ENCODE results near the gene RHBDD2.
"Not testable (repeated sequence)": the region's sequence is repeated elsewhere in the genome, so short reads cannot be mapped to it uniquely, and the experiment has no call there.

The RHBDD2 gene

GRCh38 chr7:75866489-75867389 is 12.1 kb upstream of the RHBDD2 start:
- DNase-seq = no peak

- no peak for DNase-seq
These were observed 11.5 kb upstream of the RHBDD2 start for GRCh38 chr7:75867390-75867717.

DNA sequence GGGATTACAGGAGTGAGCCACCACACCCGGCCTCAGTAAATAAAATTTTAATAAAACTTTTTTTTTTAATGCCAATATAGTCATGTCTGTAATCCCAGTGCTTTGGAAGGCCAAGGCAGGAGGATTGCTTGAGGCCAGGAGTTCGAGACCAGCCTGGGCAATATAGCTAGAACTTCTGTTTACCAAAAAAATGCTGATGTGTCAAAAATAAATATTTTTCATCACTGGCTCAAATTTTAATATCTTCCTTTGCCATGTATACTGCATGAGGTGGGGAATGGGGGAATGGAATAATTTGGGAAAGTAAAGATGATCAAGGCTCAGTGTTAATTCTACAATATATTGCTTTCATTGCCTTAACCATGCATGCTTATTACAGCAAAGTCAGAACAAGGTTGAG is 10.7 kb upstream of the RHBDD2 start:
- DNase-seq = no peak

DNA sequence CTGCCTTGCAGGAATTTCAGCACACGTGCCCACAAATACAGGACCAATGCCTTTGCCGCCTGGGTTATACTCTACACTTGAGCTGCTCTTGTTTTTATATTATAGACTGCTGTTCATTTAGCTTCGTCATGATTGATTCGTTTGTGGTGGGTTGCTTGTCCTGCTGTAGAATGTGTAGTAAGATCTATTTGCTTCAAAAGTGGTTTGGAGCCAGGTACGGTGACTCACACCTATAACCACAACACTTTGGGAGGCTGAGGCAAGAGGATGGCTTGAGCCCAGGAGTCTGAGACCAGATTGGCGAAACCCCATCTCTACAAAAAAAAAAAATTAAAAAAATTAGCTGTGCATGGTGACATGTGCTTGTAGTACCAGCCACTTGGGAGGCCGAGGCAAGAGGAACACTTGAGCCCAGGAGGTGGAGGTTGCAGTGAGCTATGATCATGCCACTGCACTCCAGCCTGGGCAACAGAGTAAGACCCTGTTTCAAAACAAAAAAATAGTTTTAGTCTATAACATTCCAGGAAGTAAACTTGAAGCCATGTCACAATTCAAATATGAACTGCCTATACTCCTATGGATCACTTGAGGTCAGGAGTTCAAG is 9.0 kb upstream of the RHBDD2 start:
- DNase-seq = no peak

DNA sequence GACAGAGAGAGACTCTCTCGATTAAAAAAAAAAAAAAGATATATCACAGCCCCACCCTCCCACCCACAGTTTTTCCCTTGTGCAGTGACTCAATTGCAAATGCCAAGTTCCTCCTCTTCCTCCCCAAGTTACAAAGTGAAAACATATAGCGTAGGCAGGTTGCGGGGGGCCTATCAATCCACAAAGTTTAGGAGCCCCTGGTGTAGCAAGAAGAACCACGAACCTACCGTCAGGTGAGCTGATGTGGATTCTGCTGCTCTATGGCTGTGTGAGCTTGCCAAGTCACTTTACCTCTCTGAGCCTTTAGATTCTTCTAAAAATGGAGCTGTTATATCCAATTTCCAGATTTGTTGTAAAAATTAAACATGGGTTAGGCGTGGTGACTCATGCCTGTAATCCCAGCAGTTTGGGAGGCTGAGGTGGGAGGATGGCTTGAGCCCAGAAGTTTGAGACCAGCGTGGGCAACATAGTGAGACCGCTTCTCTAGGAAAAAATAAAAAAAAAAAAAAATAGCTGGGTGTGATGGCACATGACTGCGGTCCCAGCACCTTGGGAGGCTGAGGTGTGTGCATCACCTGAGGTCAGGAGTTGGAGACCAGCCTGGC is 8.2 kb upstream of the RHBDD2 start:
- DNase-seq = no peak

DNA sequence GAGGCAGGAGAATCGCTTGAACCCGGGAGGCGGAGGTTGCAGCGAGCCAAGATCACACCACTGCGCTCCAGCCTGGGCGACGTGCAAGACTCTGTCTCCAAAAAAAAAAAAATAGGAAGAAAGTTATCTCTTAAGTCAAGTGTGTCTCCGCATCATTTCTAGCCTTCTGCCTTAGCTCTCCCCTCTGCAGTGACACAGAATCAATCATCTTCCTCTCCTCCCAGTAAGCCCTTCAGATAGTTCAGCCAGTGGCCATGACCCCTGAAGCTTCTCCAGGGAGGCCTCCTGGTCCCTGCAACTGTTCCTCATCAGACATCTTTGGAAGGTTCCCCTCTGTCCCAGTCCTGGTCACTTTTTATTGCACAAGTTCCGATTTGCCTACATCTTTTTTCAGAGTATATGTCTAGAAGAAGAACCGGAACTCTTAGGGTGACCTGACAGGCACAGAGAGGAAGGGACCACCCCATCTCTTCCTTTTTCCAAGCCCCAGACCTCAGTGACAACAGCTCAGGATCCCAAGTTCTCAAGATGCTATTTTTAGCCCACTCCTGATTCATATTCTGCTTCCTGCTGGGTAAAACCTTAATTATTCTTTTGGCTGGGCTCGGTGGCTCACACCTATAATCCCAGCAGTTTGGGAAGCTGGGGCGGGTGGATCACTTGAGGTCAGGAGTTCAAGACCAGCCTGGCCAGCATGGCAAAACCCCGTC is 6.6 kb upstream of the RHBDD2 start:
- DNase-seq = no peak

DNA sequence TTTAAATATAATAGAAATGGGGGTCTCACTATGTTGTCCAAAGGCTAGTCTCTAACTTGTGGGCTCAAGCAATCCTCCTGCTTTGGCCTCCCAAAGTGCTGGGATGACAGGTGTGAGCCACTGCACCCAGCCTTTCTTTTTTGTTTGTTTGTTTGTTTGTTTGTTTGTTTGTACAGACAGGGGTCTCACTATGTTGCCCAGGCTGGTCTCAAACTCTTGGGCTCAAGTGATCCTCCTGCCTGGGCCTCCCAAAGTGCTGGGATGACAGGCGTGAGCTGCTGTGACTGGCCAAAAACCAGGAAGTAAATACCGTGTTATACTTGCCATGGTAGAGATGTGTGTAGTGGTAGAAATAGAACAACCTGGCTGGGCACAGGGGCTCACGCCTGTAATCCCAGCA is 4.7 kb upstream of the RHBDD2 start:
- DNase-seq = not testable (repeated sequence)

DNA sequence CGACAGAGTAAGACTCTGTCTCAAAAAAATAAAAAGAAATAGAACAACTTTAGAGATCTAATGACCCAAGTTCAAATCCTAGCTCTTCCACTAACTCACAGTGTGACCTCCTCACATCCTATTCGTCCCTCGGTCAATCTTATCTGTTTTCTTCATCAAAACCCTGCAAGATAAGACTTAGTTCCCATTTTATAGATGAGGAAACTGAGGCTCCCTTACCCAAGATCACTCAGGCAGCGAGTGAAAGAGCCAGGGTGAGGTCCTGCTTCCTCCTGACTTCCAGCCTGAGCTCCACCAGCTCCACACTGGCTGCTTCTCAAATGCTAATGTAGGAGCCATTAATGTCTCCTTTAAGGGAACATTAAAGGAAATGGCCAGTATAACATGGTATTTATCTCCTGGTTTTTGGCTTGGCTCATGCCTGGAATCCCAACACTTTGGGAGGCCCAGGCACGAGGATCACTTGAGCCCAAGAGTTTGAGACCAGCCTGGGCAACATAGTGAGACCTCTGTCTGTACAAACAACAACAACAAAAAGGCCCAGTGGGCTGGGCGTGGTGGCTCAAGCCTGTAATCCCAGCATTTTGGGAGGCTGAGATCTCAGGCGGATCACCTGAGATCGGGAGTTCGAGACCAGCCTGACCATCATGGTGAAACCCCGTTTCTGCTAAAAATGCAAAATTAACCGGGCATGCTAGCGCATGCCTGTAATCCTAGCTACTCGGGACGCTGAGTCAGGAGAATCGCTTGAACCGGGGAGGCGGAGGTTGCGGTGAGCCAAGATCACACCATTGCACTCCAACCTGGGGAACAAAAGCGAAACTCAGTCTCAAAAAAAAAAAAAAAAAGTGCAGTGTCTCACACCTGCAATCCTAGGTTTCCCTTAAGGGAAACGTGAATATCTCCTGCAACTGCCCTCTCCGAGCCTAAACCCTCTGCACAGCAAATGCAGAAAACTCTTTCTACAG is 3.4 kb upstream of the RHBDD2 start:
- no peak for DNase-seq

GRCh38 chr7:75876126-75876881 is 2.5 kb upstream of the RHBDD2 start:
- peak; percentile 49 for DNase-seq

DNA sequence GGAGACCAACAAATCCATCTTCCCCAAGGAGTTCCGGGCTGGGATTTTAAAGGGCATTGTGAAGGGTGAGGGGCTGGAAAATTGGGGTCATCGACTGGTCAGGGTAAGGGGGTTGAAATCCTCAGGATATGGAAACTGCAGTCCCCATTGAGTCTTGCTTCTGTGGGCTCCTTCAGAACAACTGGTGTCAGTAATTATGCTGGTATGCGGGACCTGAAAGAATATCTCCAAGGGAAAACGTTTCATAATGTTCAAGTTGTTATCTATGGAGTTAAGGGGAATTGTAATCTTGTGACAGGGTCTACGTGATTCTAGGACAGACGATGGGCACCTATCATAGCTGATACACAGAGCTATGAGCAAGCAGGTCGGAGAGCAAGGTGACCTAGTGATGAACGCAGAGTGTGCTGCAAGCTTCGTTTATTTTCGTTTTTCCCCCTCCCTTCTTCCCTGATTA is 494 bp upstream of the RHBDD2 start:
- no peak for DNase-seq

GRCh38 chr7:75879771-75880184 is 944 bp downstream of the RHBDD2 start:
- DNase-seq = no peak

DNA sequence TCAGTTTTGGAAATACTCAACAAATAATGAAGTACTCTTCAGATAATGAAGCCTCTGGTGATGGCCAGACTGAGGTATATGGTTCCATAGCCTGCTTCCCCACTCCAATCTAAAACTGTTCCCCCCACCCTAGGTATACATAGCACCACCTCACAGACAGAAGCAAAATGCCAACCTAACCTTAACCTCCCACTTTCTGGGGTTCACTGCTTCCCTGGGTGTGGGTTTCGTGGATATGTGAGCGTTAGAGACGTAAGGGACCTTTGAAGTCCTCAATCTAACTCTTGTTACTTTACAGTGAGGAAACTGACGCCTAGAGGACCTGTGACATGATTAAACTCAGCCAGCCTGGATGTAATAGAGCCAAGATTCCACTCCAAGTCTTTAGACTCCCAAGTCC is 1.4 kb downstream of the RHBDD2 start:
- no peak for DNase-seq

GRCh38 chr7:75881436-75882095 is 2.7 kb downstream of the RHBDD2 start:
- DNase-seq = no peak

DNA sequence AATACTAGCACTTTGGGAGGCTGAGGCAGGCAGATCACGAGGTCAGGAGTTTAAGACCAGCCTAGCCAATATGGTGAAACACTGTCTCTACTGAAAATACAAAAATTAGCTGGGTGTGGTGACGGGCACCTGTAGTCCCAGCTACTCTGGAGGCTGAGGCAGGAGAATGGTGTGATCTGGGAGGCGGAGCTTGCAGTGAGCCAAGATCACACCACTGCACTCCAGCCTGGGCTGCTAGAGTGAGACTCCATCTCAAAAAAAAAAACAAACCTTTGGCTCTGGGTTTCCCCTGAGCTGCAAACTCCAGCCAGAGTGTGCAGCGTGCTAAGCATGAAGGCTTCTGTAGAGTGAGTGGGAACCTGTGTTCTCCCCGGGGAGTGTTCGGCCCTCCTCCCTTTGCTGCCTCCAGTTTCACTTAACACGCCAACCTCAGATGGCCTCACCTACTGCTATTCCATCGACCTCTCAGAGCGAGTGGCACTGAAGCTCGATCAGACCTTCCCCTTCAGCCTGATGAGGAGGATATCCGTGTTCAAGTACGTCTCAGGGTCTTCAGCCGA is 4.5 kb downstream of the RHBDD2 start:
- not testable (repeated sequence) for DNase-seq

DNA sequence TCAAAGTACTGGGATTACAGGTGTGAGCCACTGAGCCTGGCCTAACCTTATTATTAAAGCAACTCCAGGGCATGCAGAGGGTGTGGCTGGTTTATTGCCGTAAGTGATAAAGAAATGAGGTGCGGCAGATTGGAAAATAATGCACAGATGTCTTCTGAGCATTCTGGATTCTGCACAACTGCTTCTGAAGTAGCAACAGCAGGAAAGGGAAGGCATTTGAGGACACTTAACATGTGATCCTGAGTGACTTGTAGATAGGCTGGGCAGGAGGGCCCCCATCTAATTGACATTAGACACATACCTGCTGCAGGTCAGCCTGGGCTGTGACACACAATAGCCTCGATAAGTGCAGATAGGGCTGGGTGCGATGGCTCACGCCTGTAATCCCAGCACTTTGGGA is 5.6 kb downstream of the RHBDD2 start:
- no peak for DNase-seq

DNA sequence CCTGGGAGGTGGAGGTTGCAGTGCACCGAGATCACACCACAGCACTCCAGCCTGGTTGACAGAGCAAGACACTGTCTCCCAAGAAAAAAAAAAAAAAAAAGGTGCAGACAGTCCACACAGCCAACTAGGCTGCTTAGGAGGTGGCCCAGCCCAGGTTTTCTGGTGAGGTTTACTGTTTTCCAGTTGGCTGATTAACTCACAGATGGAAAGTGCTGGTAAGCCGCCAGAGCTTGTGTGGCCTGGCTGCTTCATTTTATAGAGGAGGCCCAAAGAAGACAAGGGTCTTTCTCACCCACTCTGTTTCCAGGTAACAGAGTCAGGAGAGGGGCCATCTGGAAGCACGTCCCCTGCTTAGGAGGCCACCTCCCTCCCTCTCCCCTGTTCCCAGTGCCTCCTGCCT is 6.2 kb downstream of the RHBDD2 start:
- no peak for DNase-seq

GRCh38 chr7:75887669-75888369 is 9.0 kb downstream of the RHBDD2 start:
- no peak for DNase-seq

GRCh38 chr7:75888464-75889222 is 9.8 kb downstream of the RHBDD2 start:
- DNase-seq = no peak

DNA sequence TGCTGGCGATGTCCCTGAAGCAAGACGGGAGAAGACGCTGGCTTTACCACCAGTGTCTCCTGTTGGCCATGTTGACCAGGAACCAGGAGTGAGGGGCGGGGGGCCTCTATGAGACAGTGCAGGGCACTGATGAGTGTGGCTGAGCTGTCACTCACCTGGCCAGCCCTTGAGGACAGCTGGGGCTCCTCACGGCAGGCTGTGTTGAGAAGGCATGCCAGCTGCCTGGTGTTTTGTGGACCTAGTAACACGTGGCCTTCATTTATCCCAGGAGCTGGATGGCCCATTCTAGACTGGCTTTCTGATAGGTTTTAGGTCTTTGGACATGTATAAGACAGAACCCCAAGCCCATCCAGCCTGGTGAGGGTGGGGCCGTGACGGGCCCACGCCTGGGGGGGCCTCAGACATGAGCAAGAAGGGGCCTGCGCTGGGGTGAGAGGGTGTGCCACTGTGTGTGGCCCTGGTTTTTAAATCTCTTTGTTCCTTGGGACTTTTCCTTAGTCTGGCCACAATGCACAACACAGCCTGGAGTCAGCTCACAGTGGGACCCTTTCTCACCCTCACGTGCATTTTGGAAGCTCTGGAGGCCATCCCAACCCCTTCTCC is 10.5 kb downstream of the RHBDD2 start:
- DNase-seq = no peak

Measured in SIG-M5 (cell line).